K562 (cell line): ENCODE results near the gene PLCB4. TPM values are rescaled to one million over a fixed set of nuclear protein-coding genes. Genes with fewer than 3 reads are reported as not detected.

ENCODE experiments used
- CBFA2T2 ChIP-seq: fragments of 450-650 bp; conservative IDR thresholded peaks from 2 replicates; pipeline ENCODE4 v1.6.1; 2017; ENCODE audit warnings: mild to moderate bottlenecking
- CCNT2 ChIP-seq: IDR thresholded peaks from 2 replicates; pipeline ENCODE4 v1.6.1; 2011; ENCODE audit warnings: borderline replicate concordance, low read depth, mild to moderate bottlenecking, moderate library complexity, mixed read lengths, low read length; ENCODE audit not compliant: insufficient read length; ENCODE audit errors: extremely low read depth
- CEBPZ ChIP-seq: fragments of 150-350 bp; IDR thresholded peaks from 2 replicates; pipeline ENCODE4 v1.6.1; 2014; ENCODE audit warnings: low read depth, mild to moderate bottlenecking, low read length, borderline replicate concordance
- CHAMP1 ChIP-seq: fragments of 450-650 bp; IDR thresholded peaks from 2 replicates; pipeline ENCODE4 v1.6.1; 2016; ENCODE audit warnings: mild to moderate bottlenecking
- HCFC1 ChIP-seq: IDR thresholded peaks from 2 replicates; pipeline ENCODE4 v1.6.1; 2012; ENCODE audit warnings: low read depth, low read length, improper control_type of control experiment
- LCOR ChIP-seq: sonication (generic); formaldehyde crosslinking; IDR thresholded peaks from 2 replicates; pipeline ENCODE4 v1.8.0; 2022; ENCODE audit warnings: mild to moderate bottlenecking, missing genetic modification reagents
- NFIC ChIP-seq: fragments of 450-650 bp; IDR thresholded peaks from 2 replicates; pipeline ENCODE4 v1.6.1; 2017; ENCODE audit warnings: mild to moderate bottlenecking, inconsistent platforms
- RHOXF2B ChIP-seq: fragments of 250-450 bp; sonication (Bioruptor Pico); conservative IDR thresholded peaks from 2 replicates; pipeline ENCODE4 v1.5.1; 2021
- TARDBP ChIP-seq: fragments of 450-650 bp; IDR thresholded peaks from 2 replicates; pipeline ENCODE4 v1.6.1; 2016
- ZNF124 ChIP-seq: sonication (generic); formaldehyde crosslinking; IDR thresholded peaks from 2 replicates; pipeline ENCODE4 v1.8.1; 2022; ENCODE audit warnings: missing genetic modification reagents
- polyA plus RNA-seq, 8 experiments: library from polyadenylated mRNA; depleted of rRNA in 4 of 8; stranded (reverse) in 5 of 8; unstranded in 3 of 8; fragments of >200 nt; fragmentation: Nextera tagmentation in 2 of 8; fragmentation: Illumina TruSeq in 1 of 8; extraction: Ambion mirVana in 2 of 8; extraction: Trizol in 1 of 8; gene quantifications; 2 replicates each; pipeline versions ENCODE4 v1.2.1 to v1.2.3, GENCODE V29; 2011 to 2014; ENCODE audit warnings: inconsistent platforms in 1 of 8, missing spikeins in 1 of 8
- total RNA-seq, 7 experiments: library from RNA; depleted of rRNA in 6 of 7; stranded (reverse); fragments of >200 nt in 6 of 7; fragmentation: Illumina TruSeq in 2 of 7; extraction: Trizol in 2 of 7; gene quantifications; 2 replicates each; pipeline versions ENCODE4 v1.2.1 to v1.2.3, GENCODE V29; 2011 to 2021; ENCODE audit warnings: low replicate concordance in 1 of 7

Gene PLCB4
- total and polyA plus RNA-seq, 9 of the 15 experiments (the other 6 are each of a cell fraction or from before 2014, with no cell fraction given), result 0.20 to 2.9 (median 0.52) TPM

GRCh38 chr20:9149087-9149486 lies 80.2 kb downstream of the PLCB4 start (continued):
- TF ChIP-seq CEBPZ, result no peak
- no peak for TF ChIP-seq ZNF124 (CRISPR knock-in tag)
- TF ChIP-seq NFIC, result peak; percentile 93
- TF ChIP-seq RHOXF2B (CRISPR knock-in tag), result no peak
- TF ChIP-seq CBFA2T2, result peak; percentile 98
- TF ChIP-seq CHAMP1, result peak; percentile 89
- no peak for TF ChIP-seq LCOR (CRISPR knock-in tag)
- TF ChIP-seq HCFC1, result no peak
- TF ChIP-seq TARDBP, result peak; percentile 77; the same call in 1 of the 2 replicates
- TF ChIP-seq CCNT2, result peak; percentile 76
